HepG2 (cell line): Measurements from ENCODE around the gene FAHD2A. TPM values are rescaled to one million over a fixed set of nuclear protein-coding genes. Genes with fewer than 3 reads are reported as not detected.
"Not testable (repeated sequence)": the region's sequence is repeated elsewhere in the genome, so short reads cannot be mapped to it uniquely, and the experiment has no call there.

ENCODE experiments used
- ATAC-seq: fragments of 200-7000 bp; cut with Tn5 transposase; 3 replicates; pipeline ENCODE4 v1.9.1; 2020; ENCODE audit warnings: mild to moderate bottlenecking, moderate library complexity
- BruUV-seq: library from RNA; stranded (reverse); fragments of 400-500 nt; replicated peaks from 2 replicates; lab custom pipeline; 2021; lab: Mats Ljungman, UMichigan
- CTCF ChIA-PET: fragments of 300-600 bp; formaldehyde crosslinking; extraction: SDS; loops from one replicate; lab custom pipeline; 2021; ENCODE audit warnings: low total read pairs, inconsistent platforms, low intra/inter-chr PET ratio; lab: Yijun Ruan, JAX
- POLR2A ChIA-PET: fragments of 350-600 bp; sonication (Branson Sonifier 250); formaldehyde crosslinking; loops from one replicate; lab custom pipeline; 2020; ENCODE audit warnings: antibody characterized with exemption, inconsistent platforms; lab: Yijun Ruan, JAX
- DNase-seq: peaks from one replicate; pipeline ENCODE4 v3.0.0-alpha.2; 2015; ENCODE audit warnings: low spot score
- FAIRE-seq: peaks from 3 replicates; lab custom pipeline; 2011; peaks lifted over from hg19 to GRCh38; lab: Jason Lieb, UNC
- H2AFZ ChIP-seq: one replicate; pipeline ENCODE4 v1.6.1; 2011; ENCODE audit warnings: low read length, inconsistent platforms
- H3K27ac ChIP-seq: fragments of 300-600 bp; 3 replicates; pipeline ENCODE4 v1.8.0; 2011; ENCODE audit warnings: mixed run types, mild to moderate bottlenecking, mixed read lengths, low read length, inconsistent platforms; ENCODE audit not compliant: insufficient read depth; ENCODE audit errors: extremely low read length
- H3K27me3 ChIP-seq, 2 experiments: fragments of 200-600 bp in 1 of 2; 2 replicates in 1 of 2; 3 replicates in 1 of 2; pipeline versions ENCODE4 v1.6.0 to v1.8.0; 2011; ENCODE audit warnings: low read length in 2 of 2, mild to moderate bottlenecking in 2 of 2, moderate library complexity in 2 of 2, inconsistent platforms in 1 of 2; ENCODE audit not compliant: insufficient read depth in 2 of 2, control insufficient read depth in 1 of 2
- H3K36me3 ChIP-seq, 2 experiments: fragments of 200-600 bp in 1 of 2; replicated peaks in 1 of 2; 2 replicates in 1 of 2; 3 replicates in 1 of 2; pipeline versions ENCODE4 v1.5.1 to v1.8.0; 2011; ENCODE audit warnings: low read length in 2 of 2, inconsistent platforms in 1 of 2; ENCODE audit not compliant: insufficient read depth in 2 of 2, control insufficient read depth in 1 of 2
- H3K4me1 ChIP-seq: 2 replicates; pipeline ENCODE4 v1.5.1; 2012; ENCODE audit warnings: low read length, inconsistent platforms; ENCODE audit not compliant: insufficient read depth
- H3K4me2 ChIP-seq: 2 replicates; pipeline ENCODE4 v1.6.0; 2011; ENCODE audit warnings: low read depth, low read length, inconsistent platforms
- H3K4me3 ChIP-seq, 3 experiments: fragments of 200-600 bp in 1 of 3; sonication (generic), shearing (Covaris generic) in 1 of 3; replicated peaks in 1 of 3; 2 replicates each; pipeline ENCODE4 v1.5.1; 2011 to 2016; ENCODE audit warnings: low read length in 3 of 3, inconsistent platforms in 2 of 3, low read depth in 2 of 3, mild to moderate bottlenecking in 2 of 3, control low read depth in 1 of 3, mixed read lengths in 1 of 3; ENCODE audit not compliant: insufficient read depth in 1 of 3
- H3K79me2 ChIP-seq: one replicate; pipeline ENCODE4 v1.6.1; 2011; ENCODE audit warnings: low read length, inconsistent platforms; ENCODE audit not compliant: insufficient read depth
- H3K9ac ChIP-seq: 2 replicates; pipeline ENCODE4 v1.6.0; 2011; ENCODE audit warnings: mild to moderate bottlenecking, low read depth, low read length, inconsistent platforms; ENCODE audit not compliant: insufficient read depth
- H3K9me3 ChIP-seq: 2 replicates; pipeline ENCODE4 v1.5.1; 2012; ENCODE audit warnings: mild to moderate bottlenecking, low read length
- H4K20me1 ChIP-seq: 2 replicates; pipeline ENCODE4 v1.6.0; 2011; ENCODE audit warnings: inconsistent platforms, mild to moderate bottlenecking, low read length, moderate library complexity; ENCODE audit not compliant: insufficient read depth
- CEBPG ChIP-seq: IDR thresholded peaks from 2 replicates; pipeline ENCODE4 v1.6.1; 2016
- CENPT ChIP-seq: sonication (generic); formaldehyde crosslinking; IDR thresholded peaks from 2 replicates; pipeline ENCODE4 v1.8.0; 2022; ENCODE audit warnings: low read depth, mild to moderate bottlenecking, moderate library complexity, missing genetic modification reagents
- ZNF160 ChIP-seq: sonication (generic); formaldehyde crosslinking; IDR thresholded peaks from 2 replicates; pipeline ENCODE4 v1.8.0; 2022; ENCODE audit warnings: mild to moderate bottlenecking, inconsistent platforms, missing genetic modification reagents
- ZNF775 ChIP-seq: sonication (generic); formaldehyde crosslinking; IDR thresholded peaks from 2 replicates; pipeline ENCODE4 v1.4.0; 2020; ENCODE audit warnings: missing genetic modification reagents, mild to moderate bottlenecking, moderate library complexity, borderline replicate concordance
- WGBS: methylation state at CpG from one replicate; pipeline ENCODE4 v1.1.6; 2017; ENCODE audit warnings: low lambda C conversion rate; 5-methylcytosine and 5-hydroxymethylcytosine counted together
- in situ Hi-C: cut with HindIII; loops from 2 replicates; pipeline ENCODE4 v1.10.0; 2017; ENCODE audit warnings: low pct_unique_long_range_greater_than_20kb; ENCODE audit not compliant: extremely low pct_ligation_motif_present
- intact Hi-C: fragments of 100-400 bp; cut with micrococcal nuclease; formaldehyde crosslinking; loops from one replicate; pipeline ENCODE4 v1.10.0; 2022; ENCODE audit not compliant: unreplicated experiment
- polyA plus RNA-seq, 8 experiments: library from polyadenylated mRNA; depleted of rRNA in 3 of 8; stranded (reverse) in 7 of 8; unstranded in 1 of 8; fragments of >200 nt; fragmentation: Illumina TruSeq in 4 of 8; extraction: Trizol in 4 of 8; gene quantifications; 2 replicates each; pipeline versions ENCODE4 v1.2.1 to v1.2.3, GENCODE V29; 2011 to 2016; ENCODE audit warnings: low read depth in 4 of 8, missing spikeins in 1 of 8, mixed read lengths in 1 of 8; ENCODE audit not compliant: insufficient read depth in 1 of 8
- total RNA-seq, 5 experiments: library from RNA; depleted of rRNA; stranded (reverse); fragments of >200 nt; fragmentation: Illumina TruSeq; extraction: Trizol; gene quantifications; 2 replicates each; pipeline ENCODE4 v1.2.3, GENCODE V29; 2016; ENCODE audit warnings: low read depth in 1 of 5
- TF ChIP-seq, protein P1 (sequence below): sonication (generic); formaldehyde crosslinking; IDR thresholded peaks from 2 replicates; pipeline ENCODE4 v1.5.0; 2020; ENCODE audit warnings: missing genetic modification reagents
- TF ChIP-seq, protein P2 (sequence below): sonication (generic); formaldehyde crosslinking; IDR thresholded peaks from 2 replicates; pipeline ENCODE4 v1.4.0; 2020; ENCODE audit warnings: mild to moderate bottlenecking, missing genetic modification reagents
- TF ChIP-seq, protein P3 (sequence below): sonication (generic); formaldehyde crosslinking; IDR thresholded peaks from 2 replicates; pipeline ENCODE4 v1.5.0; 2020; ENCODE audit warnings: mild to moderate bottlenecking, missing genetic modification reagents, moderate library complexity

The FAHD2A gene
- total and polyA plus RNA-seq, 2 of the 13 experiments (the other 11 are each of a cell fraction or from before 2014, with no cell fraction given): 34.0 to 44.2 TPM

DNA sequence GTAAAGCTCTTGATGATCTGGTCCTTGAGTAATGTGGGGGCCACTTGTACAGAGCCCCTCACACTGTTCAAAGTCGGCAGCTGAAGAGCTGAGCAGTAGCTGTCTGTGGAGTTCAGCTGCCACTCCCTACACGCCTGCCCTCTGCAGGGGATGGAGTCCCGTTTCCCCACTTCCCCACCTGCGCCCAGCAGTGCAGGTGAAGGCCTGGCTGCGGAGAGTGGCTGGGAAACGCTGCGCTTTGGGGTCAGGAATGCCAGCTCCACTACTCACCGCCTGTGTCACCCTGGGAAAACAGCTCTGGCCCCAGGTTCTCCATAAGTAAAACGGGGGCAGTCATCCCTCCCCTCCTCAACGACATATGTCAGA lies 521 bp upstream of the FAHD2A start (continued):
- TF ChIP-seq, protein P1, sequence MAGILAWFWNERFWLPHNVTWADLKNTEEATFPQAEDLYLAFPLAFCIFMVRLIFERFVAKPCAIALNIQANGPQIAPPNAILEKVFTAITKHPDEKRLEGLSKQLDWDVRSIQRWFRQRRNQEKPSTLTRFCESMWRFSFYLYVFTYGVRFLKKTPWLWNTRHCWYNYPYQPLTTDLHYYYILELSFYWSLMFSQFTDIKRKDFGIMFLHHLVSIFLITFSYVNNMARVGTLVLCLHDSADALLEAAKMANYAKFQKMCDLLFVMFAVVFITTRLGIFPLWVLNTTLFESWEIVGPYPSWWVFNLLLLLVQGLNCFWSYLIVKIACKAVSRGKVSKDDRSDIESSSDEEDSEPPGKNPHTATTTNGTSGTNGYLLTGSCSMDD: 0 out of 2 replicates have a peak, but pooled peaks have one; percentile 65
- TF ChIP-seq CENPT (CRISPR knock-in tag) (peak; percentile 65; the same call in 1 of the 2 replicates), ZNF160 (peak; percentile 8; the same call in 1 of the 2 replicates)
- TF ChIP-seq, all 625 proteins: peak for 29; not testable (repeated sequence) for 596

DNA sequence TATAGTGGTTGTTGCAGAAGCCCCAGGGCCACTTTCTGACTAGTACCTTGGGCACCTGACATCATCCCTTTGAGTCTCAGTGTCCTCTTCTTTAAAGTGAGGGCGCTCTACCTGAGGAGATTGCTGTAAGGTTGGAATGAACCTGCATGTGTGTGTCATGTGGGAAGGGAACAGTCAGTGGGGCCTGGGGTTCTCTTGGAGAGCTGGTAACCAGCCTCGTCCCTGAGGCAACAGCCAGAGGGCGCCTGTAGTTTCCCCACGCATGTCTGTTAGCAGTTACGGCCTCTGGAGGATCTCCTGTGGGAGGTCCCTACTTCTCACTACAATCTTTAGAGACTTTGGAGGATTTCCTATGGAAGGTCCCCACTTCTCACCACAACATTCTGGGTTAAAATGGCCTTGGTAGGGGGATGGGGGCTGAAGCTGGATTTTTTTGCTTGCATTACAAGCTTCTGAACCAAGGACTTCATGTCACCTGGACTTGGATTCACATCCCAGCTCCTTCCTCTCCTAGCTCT lies 755 bp downstream of the FAHD2A start:
- Histone ChIP-seq H3K9ac (peak overlapping the region; percentile 93), H3K36me3 (peaks cover 0 to 11% of the 10 kb centered on the region in 2 experiments; a peak in 3 of 5 replicates), H3K27ac (peak overlapping the region; percentile 82), H3K4me1 (peaks cover 23% of the 10 kb centered on the region), H3K4me2 (peak overlapping the region; percentile 87), H3K79me2 (peaks cover 14% of the 10 kb centered on the region), H3K4me3 (peak overlapping the region; percentile 88 to 99 (median 94))
- CTCF ChIA-PET: interaction anchor here (0.8 to 2.0 kb wide), 2 partner anchors 11 to 14 kb away, joined by 3 to 9 read pairs; no protein-coding TSS in a partner anchor
- POLR2A ChIA-PET: interaction anchor here (0.6 to 5.1 kb wide), 6 partner anchors 12 to 238 kb away, joined by 3 to 110 read pairs (median 4); partner anchors contain the start of gene ZNF2
- DNase-seq, H2AFZ ChIP-seq, H4K20me1 ChIP-seq, BruUV-seq, FAIRE-seq, H3K9me3 ChIP-seq, in situ Hi-C loops, H3K27me3 ChIP-seq, intact Hi-C loops: not testable (repeated sequence)
- 0% methylated on average over 2 of the region's 5 CpGs for WGBS
- TF ChIP-seq, protein P2, sequence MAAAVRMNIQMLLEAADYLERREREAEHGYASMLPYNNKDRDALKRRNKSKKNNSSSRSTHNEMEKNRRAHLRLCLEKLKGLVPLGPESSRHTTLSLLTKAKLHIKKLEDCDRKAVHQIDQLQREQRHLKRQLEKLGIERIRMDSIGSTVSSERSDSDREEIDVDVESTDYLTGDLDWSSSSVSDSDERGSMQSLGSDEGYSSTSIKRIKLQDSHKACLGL (CRISPR knock-in tag): 0 out of 2 replicates have a peak, but pooled peaks have one; percentile 5
- TF ChIP-seq ZNF775 (CRISPR knock-in tag): peak; percentile 59; the same call in 1 of the 2 replicates
- TF ChIP-seq CEBPG: peak; percentile 38; the same call in 1 of the 2 replicates
- TF ChIP-seq, protein P3, sequence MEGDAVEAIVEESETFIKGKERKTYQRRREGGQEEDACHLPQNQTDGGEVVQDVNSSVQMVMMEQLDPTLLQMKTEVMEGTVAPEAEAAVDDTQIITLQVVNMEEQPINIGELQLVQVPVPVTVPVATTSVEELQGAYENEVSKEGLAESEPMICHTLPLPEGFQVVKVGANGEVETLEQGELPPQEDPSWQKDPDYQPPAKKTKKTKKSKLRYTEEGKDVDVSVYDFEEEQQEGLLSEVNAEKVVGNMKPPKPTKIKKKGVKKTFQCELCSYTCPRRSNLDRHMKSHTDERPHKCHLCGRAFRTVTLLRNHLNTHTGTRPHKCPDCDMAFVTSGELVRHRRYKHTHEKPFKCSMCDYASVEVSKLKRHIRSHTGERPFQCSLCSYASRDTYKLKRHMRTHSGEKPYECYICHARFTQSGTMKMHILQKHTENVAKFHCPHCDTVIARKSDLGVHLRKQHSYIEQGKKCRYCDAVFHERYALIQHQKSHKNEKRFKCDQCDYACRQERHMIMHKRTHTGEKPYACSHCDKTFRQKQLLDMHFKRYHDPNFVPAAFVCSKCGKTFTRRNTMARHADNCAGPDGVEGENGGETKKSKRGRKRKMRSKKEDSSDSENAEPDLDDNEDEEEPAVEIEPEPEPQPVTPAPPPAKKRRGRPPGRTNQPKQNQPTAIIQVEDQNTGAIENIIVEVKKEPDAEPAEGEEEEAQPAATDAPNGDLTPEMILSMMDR: peak; percentile 77
- peak; percentile 63 for ATAC-seq

DNA sequence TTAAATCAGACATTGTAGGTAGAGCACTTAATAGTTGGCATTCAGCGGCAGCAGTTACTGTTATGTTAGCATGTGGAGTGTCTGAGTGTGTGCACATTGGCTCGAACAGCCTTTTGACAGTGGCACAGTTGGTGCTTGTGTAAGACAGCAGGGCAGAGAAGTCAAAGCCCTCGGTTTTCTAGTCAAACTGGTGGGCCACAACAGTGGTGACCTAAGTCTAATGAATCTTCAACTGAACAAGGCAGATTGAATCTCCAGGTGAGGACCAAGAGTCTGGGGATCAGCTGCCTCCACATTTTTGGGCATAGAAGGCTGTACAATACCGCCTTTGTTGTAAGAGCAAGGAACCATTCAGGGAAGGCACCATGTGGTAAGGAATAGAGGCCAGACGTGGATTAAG lies 1.3 kb downstream of the FAHD2A start:
- in situ Hi-C loops, H2AFZ ChIP-seq, DNase-seq, FAIRE-seq, ATAC-seq, H4K20me1 ChIP-seq, H3K27me3 ChIP-seq, intact Hi-C loops, H3K9me3 ChIP-seq: not testable (repeated sequence)
- Histone ChIP-seq H3K4me3 (peak overlapping the region in 2 of 3 experiments; percentile 94 to 99; a peak in 3 of 6 replicates), H3K9ac (peak overlapping the region; percentile 93), H3K79me2 (peaks cover 14% of the 10 kb centered on the region), H3K4me1 (peaks cover 23% of the 10 kb centered on the region), H3K27ac (peak overlapping the region; percentile 82), H3K36me3 (peaks cover 0 to 12% of the 10 kb centered on the region in 2 experiments; a peak in 3 of 5 replicates), H3K4me2 (peak overlapping the region; percentile 87)
- TSS peak; percentile 64 for BruUV-seq
- WGBS: 87% methylated on average over 5 of the region's 5 CpGs
- POLR2A ChIA-PET: interaction anchor here (1.4 to 5.1 kb wide), 3 partner anchors 13 to 238 kb away, joined by 3 to 110 read pairs (median 12); partner anchors contain the start of gene ZNF2
- CTCF ChIA-PET: interaction anchor here (2.0 kb wide), 1 partner anchor 14 kb away, joined by 9 read pairs; no protein-coding TSS in a partner anchor
